D721Med (cell line): ENCODE data around the gene STOM.

Source experiments
- DNase-seq: peaks from one replicate; pipeline ENCODE4 v3.0.0; 2011; ENCODE audit warnings: low spot score; ENCODE audit not compliant: insufficient read length
- FAIRE-seq: peaks from 2 replicates; lab custom pipeline; 2011; peaks lifted over from hg19 to GRCh38; lab: Jason Lieb, UNC
- TF ChIP-seq, protein P1 (sequence below): IDR thresholded peaks from 2 replicates; pipeline ENCODE4 v1.5.1; 2012; ENCODE audit warnings: mild to moderate bottlenecking, control low read depth; ENCODE audit not compliant: insufficient read depth; ENCODE audit errors: missing control alignments

STOM gene

GRCh38 chr9:121307976-121308375 is 62.1 kb downstream of the STOM start:
- TF ChIP-seq, protein P1, sequence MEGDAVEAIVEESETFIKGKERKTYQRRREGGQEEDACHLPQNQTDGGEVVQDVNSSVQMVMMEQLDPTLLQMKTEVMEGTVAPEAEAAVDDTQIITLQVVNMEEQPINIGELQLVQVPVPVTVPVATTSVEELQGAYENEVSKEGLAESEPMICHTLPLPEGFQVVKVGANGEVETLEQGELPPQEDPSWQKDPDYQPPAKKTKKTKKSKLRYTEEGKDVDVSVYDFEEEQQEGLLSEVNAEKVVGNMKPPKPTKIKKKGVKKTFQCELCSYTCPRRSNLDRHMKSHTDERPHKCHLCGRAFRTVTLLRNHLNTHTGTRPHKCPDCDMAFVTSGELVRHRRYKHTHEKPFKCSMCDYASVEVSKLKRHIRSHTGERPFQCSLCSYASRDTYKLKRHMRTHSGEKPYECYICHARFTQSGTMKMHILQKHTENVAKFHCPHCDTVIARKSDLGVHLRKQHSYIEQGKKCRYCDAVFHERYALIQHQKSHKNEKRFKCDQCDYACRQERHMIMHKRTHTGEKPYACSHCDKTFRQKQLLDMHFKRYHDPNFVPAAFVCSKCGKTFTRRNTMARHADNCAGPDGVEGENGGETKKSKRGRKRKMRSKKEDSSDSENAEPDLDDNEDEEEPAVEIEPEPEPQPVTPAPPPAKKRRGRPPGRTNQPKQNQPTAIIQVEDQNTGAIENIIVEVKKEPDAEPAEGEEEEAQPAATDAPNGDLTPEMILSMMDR: no peak
- DNase-seq: no peak
- FAIRE-seq: no peak

GRCh38 chr9:121305269-121305994 is 64.6 kb downstream of the STOM start:
- FAIRE-seq (no peak), DNase-seq (no peak)
- TF ChIP-seq, protein P1: no peak

DNA sequence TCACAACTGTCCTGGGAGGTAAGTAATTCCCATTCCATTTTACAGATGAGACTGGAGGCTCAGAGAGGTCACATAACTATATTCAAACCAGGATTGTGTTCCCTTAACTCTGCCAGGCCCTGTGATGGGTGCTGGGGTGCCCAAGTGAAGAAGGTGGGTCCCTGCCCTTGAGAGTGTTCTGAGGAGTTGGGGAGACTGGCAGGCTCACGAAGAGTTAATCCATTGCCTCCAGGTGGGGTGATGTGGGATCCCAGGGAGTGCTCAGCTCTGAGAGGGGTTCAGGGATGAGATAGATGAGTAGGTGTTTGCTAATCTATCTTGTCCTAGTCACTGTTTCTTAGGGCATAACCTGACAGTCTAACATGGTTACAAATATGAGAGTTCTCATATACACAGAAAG is 65.3 kb downstream of the STOM start:
- DNase-seq (no peak), FAIRE-seq (no peak)
- TF ChIP-seq, protein P1: no peak

DNA sequence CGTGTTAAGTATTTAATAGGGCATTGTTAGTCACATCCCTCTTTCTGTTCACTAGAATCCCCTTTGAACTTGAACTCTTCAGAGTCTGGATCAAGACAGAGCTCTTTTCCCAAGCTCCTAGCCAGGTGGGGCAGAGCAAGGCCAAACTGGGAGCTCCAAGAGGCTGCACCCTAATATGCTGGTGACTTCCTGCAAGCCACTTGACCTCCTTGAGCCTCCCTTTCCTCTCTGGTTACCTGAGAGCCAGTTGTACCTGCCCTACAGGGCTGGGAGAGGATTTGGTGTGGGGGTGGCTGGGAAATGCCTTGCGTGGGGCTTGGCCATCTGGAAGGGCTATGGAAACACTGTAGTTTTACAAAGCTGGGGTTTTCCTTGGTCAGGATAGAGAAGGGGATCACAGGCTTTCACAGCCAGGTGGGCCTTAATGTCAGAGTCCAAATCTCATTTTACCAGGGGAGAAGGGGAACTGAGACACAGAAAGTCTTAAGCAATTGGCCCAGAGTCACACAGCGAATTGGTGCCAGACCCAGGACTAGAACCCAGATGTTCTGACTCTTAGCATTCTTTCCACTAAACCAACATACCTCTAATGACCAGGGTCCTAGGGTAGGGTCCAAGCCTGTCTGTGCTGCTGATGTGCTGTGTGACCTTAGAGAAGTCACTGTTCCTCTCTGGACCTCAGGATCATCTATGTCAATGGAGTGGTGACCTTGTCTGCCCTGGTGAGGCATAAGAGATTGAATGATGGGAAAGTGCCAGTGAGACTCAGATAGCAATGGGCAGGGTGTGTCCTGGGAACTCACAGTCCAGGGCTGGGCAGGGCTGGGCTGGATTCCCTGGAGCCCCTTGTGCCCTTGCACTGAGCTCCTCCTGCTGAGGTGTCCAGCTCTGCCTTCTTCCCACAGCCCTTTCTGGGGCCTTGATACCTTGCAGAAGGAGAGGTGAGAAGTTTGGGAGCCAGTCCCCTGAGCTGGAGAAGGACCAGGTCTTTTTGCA is 66.3 kb downstream of the STOM start:
- DNase-seq (no peak), FAIRE-seq (no peak)
- TF ChIP-seq, protein P1: no peak

GRCh38 chr9:121302786-121303185 is 67.3 kb downstream of the STOM start:
- TF ChIP-seq, protein P1: no peak
- no peak for FAIRE-seq

DNA sequence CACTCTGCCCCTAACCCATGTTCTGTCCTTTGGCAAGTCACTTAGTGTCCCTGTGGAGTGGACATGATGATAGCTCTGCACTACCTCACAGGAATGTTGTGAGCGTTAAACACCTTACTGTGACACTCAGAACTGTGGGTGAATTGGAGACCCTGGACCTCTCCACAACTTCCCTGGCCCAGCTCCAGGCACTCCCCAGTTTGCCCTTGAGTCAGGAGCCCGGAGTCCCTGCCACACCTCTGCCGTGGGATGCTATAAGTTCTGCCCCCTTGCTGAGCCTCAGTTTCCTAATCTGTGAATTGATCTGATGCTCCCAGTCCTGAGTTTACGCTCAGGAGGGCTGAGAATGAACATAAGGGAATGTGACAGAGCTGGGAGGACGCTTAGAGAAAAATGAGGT is 67.7 kb downstream of the STOM start:
- TF ChIP-seq, protein P1: no peak
- no peak for DNase-seq
- no peak for FAIRE-seq

More at GRCh38 chr9:121302786-121303185, 67.3 kb downstream of the STOM start:
- no peak for DNase-seq
